Endothelial cell of umbilical vein (primary cell): ENCODE data around the gene PMVK.
"Not testable (repeated sequence)": the region's sequence is repeated elsewhere in the genome, so short reads cannot be mapped to it uniquely, and the experiment has no call there.

Experiments used
- EZH2 ChIP-seq: IDR thresholded peaks from 2 replicates; pipeline ENCODE4 v1.6.1; 2012; ENCODE audit warnings: borderline replicate concordance, low read depth, mild to moderate bottlenecking, moderate library complexity, low read length, inconsistent platforms; ENCODE audit not compliant: severe bottlenecking
- FOS ChIP-seq: IDR thresholded peaks from 2 replicates; pipeline ENCODE4 v1.6.1; 2011; ENCODE audit warnings: mild to moderate bottlenecking, low read length, moderate library complexity, borderline replicate concordance; ENCODE audit not compliant: insufficient read depth
- POLR2AphosphoS5 ChIP-seq: IDR thresholded peaks from 2 replicates; pipeline ENCODE4 v1.6.1; 2012; ENCODE audit warnings: low read depth, mild to moderate bottlenecking, control low read depth, low read length, moderate library complexity; ENCODE audit not compliant: insufficient read depth
- TF ChIP-seq, protein P1 (sequence below), 2 donors: IDR thresholded peaks; 1 replicate in 1 of 2; 2 replicates in 1 of 2; pipeline ENCODE4 v1.5.1; 2011; ENCODE audit warnings: low read length in 2 of 2, mild to moderate bottlenecking in 2 of 2, moderate library complexity in 2 of 2, control low read depth in 1 of 2, inconsistent platforms in 1 of 2, low read depth in 1 of 2; ENCODE audit not compliant: insufficient read depth in 1 of 2; ENCODE audit errors: extremely low read depth in 1 of 2

DNA sequence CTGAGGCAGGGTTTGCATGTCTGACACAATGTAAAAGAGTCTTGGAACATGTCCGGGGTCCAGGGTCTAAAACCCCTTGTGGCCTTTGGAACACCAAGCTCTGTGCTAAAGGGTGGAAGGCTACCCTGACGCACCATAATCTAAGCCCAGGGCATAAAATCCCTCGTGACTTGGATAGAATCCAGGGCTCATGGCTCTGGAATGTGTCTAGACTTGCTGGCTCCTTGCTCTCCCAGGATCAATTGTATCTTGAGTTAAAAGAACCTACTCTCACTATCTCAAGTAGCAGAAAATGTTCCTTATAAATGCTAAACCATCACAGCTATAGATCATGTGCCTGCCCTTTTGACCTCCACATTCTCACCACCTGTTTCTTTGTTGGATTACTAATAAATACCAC lies 28.4 kb downstream of the PMVK start:
- not testable (repeated sequence) for TF ChIP-seq EZH2, FOS, POLR2AphosphoS5
- TF ChIP-seq, protein P1, sequence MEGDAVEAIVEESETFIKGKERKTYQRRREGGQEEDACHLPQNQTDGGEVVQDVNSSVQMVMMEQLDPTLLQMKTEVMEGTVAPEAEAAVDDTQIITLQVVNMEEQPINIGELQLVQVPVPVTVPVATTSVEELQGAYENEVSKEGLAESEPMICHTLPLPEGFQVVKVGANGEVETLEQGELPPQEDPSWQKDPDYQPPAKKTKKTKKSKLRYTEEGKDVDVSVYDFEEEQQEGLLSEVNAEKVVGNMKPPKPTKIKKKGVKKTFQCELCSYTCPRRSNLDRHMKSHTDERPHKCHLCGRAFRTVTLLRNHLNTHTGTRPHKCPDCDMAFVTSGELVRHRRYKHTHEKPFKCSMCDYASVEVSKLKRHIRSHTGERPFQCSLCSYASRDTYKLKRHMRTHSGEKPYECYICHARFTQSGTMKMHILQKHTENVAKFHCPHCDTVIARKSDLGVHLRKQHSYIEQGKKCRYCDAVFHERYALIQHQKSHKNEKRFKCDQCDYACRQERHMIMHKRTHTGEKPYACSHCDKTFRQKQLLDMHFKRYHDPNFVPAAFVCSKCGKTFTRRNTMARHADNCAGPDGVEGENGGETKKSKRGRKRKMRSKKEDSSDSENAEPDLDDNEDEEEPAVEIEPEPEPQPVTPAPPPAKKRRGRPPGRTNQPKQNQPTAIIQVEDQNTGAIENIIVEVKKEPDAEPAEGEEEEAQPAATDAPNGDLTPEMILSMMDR (IDR thresholded peaks at IDR 0.05; ENCODE audit: extremely low read depth in 1 of 2, insufficient read depth in 1 of 2, low read depth in 1 of 2, low read length in 2 of 2): not testable (repeated sequence)
